CD4-positive, alpha-beta T cell treated with Interleukin-6 for 4 hours (primary cell): Measurements from ENCODE around the gene TTC4.
"Not testable (repeated sequence)": the region's sequence is repeated elsewhere in the genome, so short reads cannot be mapped to it uniquely, and the experiment has no call there.

Source experiments
- DNase-seq: peaks from one replicate; pipeline ENCODE4 v3.0.0-alpha.2; 2020; ENCODE audit warnings: mixed read lengths

Gene TTC4

GRCh38 chr1:54751426-54751825 lies 35.8 kb downstream of the TTC4 start:
- DNase-seq = no peak

DNA sequence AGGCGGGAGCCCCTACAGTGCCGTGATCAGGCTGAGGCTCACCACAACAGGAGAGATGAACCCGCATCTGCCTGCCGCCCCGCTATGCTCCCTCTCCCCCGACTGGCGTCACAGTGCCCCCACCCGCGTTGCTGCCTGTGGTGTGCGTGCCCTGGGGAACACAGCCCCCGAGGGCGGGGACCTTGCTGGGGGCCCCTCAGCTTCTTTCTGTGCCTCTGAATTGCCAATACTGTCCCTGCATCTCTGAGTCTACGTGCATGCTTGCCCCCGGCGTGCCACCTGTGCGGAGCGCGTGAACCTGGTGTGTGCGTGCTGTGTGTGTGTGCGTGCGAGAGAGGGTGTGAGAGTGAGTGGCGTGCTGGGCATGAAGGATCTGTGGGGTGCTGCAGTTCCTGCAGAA lies 38.4 kb downstream of the TTC4 start:
- no peak for DNase-seq

DNA sequence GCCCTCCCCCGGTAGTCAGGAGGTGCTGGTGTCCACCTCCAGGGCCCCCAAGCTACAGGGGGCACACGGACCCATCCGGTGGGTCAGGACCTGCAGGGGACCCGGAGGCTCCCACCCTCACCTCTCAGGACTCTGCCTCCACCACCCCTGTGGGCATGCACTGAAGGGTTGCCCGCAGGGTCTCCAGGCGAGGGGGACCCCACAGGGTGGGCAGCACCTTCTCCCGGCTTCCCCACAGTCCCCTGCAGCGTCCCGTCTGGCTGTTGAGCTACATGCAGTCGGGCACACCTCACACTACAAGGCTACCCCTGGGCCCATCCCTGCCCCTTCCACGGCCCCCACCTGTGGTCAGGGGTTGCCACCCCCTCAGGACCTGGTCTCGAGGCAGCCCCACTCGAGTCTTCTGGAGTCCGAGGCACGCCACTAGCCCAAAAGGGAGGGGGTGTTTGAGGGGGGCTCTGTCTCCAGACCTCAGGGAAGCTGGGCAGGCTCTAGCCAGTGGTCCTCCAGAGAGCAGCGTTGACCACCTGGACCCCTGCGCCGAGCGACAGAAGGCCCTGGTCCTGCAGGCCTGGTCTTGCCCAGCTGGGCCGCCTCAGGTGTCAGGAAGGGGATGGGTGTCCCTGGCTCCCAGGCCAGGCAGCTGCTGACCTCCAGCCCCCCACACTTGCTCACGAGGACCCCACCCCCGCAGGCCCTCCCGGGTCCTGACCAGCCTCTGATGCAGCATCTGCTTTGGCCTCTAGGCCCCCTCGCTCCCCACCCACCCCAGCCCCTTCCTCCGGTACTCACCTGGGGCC lies 39.0 kb downstream of the TTC4 start:
- no peak for DNase-seq

GRCh38 chr1:54757833-54758232 lies 42.2 kb downstream of the TTC4 start:
- no peak for DNase-seq

DNA sequence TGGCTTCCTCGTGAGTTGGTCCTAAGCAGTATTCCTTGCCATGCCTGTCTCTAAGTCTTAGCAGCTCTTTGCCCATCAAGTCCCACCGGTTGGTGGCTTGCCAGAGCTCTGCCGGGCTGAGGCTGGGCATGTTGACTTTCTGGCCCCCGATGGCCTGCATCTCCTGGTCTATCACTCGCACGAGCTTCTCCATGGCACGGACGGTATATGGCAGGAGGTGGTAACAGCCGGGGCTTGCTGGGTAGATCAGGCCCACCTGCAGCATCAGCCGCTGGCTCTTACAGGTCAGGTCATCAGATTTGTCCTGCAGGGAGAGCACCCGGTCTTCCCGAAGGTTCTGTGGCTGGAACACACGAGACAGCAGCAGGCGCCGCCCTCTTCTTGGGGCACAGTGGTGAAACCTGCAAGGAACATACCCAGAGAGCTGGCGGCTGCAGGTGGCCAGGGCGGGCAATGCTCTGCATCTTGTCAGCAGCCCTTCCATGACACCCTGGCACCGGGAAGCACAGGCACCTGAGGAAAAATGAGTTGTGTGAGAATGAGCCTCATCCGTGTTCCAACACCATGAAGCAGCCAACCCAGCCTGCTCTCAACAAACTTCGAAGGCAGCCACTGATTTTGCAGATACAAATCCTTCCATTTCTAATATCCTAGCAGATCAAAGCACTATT lies 43.2 kb downstream of the TTC4 start:
- no peak for DNase-seq

DNA sequence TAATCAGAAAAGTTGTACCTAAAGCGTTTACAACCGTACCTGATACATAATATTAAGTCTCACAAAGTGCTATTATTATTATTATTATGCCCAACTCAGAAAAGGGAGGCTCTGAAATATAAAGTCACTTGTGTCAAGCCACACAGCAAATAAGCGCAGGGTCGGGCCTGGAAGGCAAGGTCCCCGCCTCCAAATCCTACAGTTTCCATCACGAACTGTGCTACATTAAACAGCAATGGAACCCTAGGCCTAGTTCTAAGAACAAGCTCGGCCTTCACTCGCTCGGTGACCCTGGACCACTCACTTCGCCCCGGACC lies 48.1 kb downstream of the TTC4 start:
- no peak for DNase-seq

DNA sequence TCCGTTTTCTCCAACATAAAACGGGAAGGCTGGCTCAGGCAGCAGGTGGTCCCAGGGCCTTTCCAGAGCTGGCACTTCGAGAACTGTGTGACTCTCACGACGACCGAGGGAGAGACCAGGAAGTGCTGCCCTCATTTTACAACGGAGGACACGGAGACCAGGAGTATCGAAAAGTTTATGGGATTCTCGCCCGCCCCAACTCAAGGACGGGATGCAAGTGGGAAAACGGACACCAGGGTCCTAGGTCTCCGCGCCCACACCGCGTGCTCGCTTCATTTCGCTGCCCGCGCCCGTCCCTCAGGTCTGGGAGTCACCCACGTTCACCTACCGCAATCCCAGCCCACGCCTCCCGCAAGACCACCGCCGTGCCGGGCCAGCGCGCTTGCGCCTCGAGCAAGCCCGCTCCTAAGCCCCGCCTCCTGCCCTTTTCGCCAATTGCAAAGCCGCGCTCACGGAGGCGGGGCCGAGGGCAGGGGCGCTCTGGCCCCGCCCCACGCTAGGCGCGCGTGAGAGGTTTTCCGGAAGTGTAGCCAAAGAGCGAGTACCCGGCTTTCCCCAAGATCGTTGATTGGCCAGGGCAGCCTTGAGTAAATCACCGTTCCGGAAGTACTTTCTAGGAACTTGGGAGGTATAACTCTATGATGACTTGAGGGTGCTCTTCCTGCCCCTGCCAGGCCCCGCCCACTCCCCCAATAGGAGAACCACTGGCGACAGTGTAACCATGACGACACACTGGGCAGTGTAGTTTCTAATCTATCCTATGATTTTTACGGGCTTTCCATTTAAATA lies 48.7 kb downstream of the TTC4 start, which contains the start of gene PARS2:
Gene PARS2 (minus strand): TSS at position 391 of the 789 bp plus-strand sequence. CDS start 5,362 bp downstream, outside the sequence.
- peak; percentile 98 for DNase-seq

DNA sequence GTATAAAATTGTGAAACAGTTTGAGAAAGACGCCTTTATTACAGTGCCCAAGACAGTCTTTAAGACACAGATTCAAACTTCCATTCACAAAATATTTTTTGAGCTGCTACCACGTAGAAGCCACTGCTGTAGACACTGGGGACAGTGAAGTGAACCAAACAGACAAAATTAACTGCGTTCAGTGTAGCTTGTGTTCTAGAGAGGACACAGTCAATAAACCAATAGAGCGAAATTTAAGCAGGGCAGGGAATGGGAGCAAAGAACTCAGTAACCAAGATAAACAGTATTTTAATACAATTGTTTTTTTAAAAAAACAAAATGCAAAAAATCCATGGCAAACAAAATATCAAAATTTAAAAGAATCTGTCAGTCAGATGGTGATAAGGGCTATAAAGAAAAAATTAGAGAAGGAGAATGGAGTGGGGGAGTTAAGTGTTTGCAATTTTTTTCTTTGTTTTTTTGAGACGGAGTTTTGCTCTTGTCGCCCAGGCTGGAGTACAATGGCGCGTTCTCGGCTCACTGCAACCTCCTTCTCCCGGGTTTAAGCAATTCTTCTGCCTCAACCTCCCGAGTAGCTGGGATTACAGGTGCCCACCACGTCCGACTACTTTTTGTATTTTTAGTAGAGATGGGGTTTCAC lies 49.4 kb downstream of the TTC4 start:
- no peak for DNase-seq

GRCh38 chr1:54766726-54767125 lies 51.1 kb downstream of the TTC4 start:
- no peak for DNase-seq

DNA sequence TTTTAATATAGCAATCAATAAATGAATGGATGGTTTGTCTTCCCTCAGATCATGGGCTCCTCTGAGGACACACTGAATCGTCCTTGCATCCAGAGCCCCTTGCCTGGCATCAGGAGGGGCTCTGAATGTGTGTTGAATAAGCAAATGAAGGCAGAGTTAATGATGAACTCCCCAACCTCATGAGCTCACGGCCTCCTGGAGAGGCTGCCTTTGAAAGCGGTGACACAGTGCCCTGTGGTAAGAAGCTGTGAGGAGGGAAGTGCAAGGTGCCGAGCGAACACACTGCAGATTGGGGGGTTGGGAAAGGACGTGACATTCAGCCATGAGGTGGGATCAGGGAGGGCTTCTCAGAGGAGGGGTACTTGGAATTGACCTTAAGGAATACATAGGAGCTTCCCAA lies 51.9 kb downstream of the TTC4 start:
- no peak for DNase-seq

DNA sequence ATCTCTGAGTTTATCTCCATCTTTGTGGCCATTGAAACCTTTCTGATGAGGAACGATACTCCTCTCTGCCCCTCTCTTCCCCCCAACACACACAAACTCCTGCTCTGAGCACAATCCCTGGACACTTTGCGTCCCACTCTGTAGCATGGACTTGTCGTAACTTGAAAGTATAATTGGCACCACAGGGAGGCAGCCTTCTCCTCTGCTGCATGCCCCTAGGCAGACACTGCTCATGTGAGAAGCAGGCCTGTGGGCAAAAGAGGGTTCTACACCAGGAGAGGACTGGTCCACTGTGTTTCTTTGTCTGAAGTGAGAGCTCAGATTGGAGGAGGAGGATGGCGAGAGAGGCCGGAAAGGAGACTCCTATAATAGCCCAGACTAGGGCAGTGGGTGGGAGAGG lies 52.4 kb downstream of the TTC4 start:
- no peak for DNase-seq

DNA sequence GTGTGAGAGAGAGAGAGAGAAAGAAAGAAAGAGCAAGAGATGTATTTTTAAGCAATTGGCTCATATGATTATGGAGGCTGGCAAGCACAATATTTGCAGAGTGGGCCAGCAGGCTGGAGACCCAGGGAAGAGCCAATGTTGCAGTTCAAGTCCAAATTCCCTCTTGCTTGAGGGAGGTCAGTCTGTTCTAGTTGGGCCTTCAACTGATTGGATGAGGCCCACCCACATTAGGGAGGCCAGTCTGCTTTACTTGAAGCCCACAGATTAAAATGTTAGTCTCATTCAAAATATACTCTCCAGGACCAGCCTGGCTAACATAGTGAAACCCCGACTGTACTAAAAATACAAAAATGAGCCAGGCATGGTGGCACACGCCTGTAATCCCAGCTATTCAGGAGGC lies 57.3 kb downstream of the TTC4 start:
- DNase-seq = no peak

- no peak for DNase-seq
Measured at GRCh38 chr1:54774820-54775498, 59.3 kb downstream of the TTC4 start.

GRCh38 chr1:54775828-54776721 lies 60.4 kb downstream of the TTC4 start:
- not testable (repeated sequence) for DNase-seq

GRCh38 chr1:54777011-54777410 lies 61.4 kb downstream of the TTC4 start:
- no peak for DNase-seq

- DNase-seq = no peak
Measured at GRCh38 chr1:54777431-54777830, 61.8 kb downstream of the TTC4 start.

GRCh38 chr1:54781023-54781723 lies 65.5 kb downstream of the TTC4 start:
- DNase-seq = no peak

- no peak for DNase-seq
Measured at GRCh38 chr1:54782156-54782555, 66.5 kb downstream of the TTC4 start.

GRCh38 chr1:54782588-54782987 lies 66.9 kb downstream of the TTC4 start:
- DNase-seq = no peak

DNA sequence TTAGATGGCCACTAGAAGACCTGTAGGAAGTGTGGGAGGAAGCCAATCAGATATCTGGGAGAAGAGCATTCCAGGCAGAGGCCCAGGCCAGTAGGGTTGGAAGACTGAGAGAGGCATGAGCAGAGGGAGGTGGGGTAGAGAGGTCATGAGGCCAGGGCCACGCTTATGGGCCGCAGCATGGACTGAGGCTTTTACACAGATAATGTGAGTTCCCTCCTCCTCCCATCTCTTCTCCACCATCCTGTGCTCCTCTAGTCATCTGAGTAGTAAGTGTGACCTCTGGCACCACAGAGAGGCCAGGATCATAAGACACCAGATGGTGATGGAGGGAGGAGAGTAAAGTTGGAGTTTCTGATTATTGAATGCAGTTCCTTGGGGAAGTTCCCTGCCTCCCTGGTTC lies 68.4 kb downstream of the TTC4 start:
- DNase-seq = no peak

DNA sequence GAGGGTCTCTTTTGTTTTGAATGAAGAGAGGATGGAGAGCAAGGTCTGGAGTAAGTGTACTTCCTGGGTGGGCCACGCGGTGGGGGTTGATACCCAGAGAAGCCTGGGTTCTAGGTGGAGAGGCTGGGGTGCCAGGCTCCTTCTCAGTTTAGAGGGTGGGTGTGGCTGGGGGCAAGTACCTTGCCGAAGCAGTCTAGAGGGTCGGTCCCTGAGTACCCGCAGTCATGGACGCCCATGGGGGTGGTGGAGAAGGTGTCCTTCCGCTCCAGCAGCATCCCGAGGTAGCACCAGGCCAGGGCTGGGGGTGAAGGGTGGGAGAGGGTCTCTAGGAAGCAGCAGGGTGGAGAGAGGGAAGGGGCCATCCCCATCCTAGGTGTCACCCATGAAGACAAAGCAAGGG lies 71.1 kb downstream of the TTC4 start:
- no peak for DNase-seq
